ENCODE measurements around the gene NAPG.
"Not testable (repeated sequence)": the region's sequence is repeated elsewhere in the genome, so short reads cannot be mapped to it uniquely, and the experiment has no call there.

Gene NAPG

GRCh38 chr18:10571537-10571936 is 45.7 kb downstream of the NAPG start:
- H3K27me3 Mint-ChIP-seq = no peaks in the 10 kb centered on the region
- DNase-seq (no peak), ATAC-seq (no peak)
- H3K4me3 Mint-ChIP-seq = no peak overlapping the region
- H3K9me3 Mint-ChIP-seq = peaks cover 3% of the 10 kb centered on the region
- no peaks in the 10 kb centered on the region for H3K4me1 Mint-ChIP-seq
- H3K27ac Mint-ChIP-seq = no peak overlapping the region
- H3K36me3 Mint-ChIP-seq (ENCODE audit: low read depth) = peaks cover 3% of the 10 kb centered on the region

GRCh38 chr18:10573261-10573660 is 47.4 kb downstream of the NAPG start:
- H3K27me3 Mint-ChIP-seq; H3K4me1 Mint-ChIP-seq; H3K9me3 Mint-ChIP-seq; ATAC-seq; DNase-seq; H3K36me3 Mint-ChIP-seq (ENCODE audit: low read depth); H3K27ac Mint-ChIP-seq; H3K4me3 Mint-ChIP-seq: not testable (repeated sequence)

- not testable (repeated sequence) for H3K27me3 Mint-ChIP-seq; DNase-seq; H3K27ac Mint-ChIP-seq; ATAC-seq; H3K9me3 Mint-ChIP-seq; H3K36me3 Mint-ChIP-seq (ENCODE audit: low read depth); H3K4me1 Mint-ChIP-seq; H3K4me3 Mint-ChIP-seq
These were observed 48.6 kb downstream of the NAPG start for GRCh38 chr18:10574412-10574811.

GRCh38 chr18:10577842-10578572 is 52.2 kb downstream of the NAPG start:
- not testable (repeated sequence) for ATAC-seq; H3K4me1 Mint-ChIP-seq; H3K27ac Mint-ChIP-seq; H3K36me3 Mint-ChIP-seq (ENCODE audit: low read depth); H3K27me3 Mint-ChIP-seq; H3K4me3 Mint-ChIP-seq; H3K9me3 Mint-ChIP-seq; DNase-seq

GRCh38 chr18:10578573-10578899 is 52.7 kb downstream of the NAPG start:
- not testable (repeated sequence) for H3K27me3 Mint-ChIP-seq; H3K36me3 Mint-ChIP-seq (ENCODE audit: low read depth); ATAC-seq; H3K27ac Mint-ChIP-seq; H3K4me1 Mint-ChIP-seq; DNase-seq; H3K4me3 Mint-ChIP-seq; H3K9me3 Mint-ChIP-seq

- Mint-ChIP-seq H3K36me3 (ENCODE audit: low read depth) (peaks cover 3% of the 10 kb centered on the region), H3K27me3 (no peaks in the 10 kb centered on the region)
These were observed 53.4 kb downstream of the NAPG start for GRCh38 chr18:10579079-10579867.

GRCh38 chr18:10580215-10580614 is 54.4 kb downstream of the NAPG start:
- Mint-ChIP-seq H3K27me3 (no peaks in the 10 kb centered on the region), H3K9me3 (no peaks in the 10 kb centered on the region), H3K4me1 (no peaks in the 10 kb centered on the region), H3K36me3 (ENCODE audit: low read depth) (peaks cover 3% of the 10 kb centered on the region), H3K27ac (no peak overlapping the region), H3K4me3 (no peak overlapping the region)
- DNase-seq (no peak), ATAC-seq (no peak)

More at GRCh38 chr18:10579079-10579867, 53.4 kb downstream of the NAPG start:
- ATAC-seq (no peak), DNase-seq (no peak)
- Mint-ChIP-seq H3K4me3 (no peak overlapping the region), H3K27ac (no peak overlapping the region), H3K4me1 (no peaks in the 10 kb centered on the region), H3K9me3 (no peaks in the 10 kb centered on the region)

- ATAC-seq (no peak), DNase-seq (no peak)
- no peaks in the 10 kb centered on the region for H3K4me1 Mint-ChIP-seq
- H3K27ac Mint-ChIP-seq = no peak overlapping the region
- no peaks in the 10 kb centered on the region for H3K9me3 Mint-ChIP-seq
- no peaks in the 10 kb centered on the region for H3K36me3 Mint-ChIP-seq (ENCODE audit: low read depth)
- no peaks in the 10 kb centered on the region for H3K27me3 Mint-ChIP-seq
- H3K4me3 Mint-ChIP-seq = no peak overlapping the region
These were observed 59.4 kb downstream of the NAPG start for GRCh38 chr18:10585260-10585659.

- Mint-ChIP-seq H3K4me1 (peaks cover 3% of the 10 kb centered on the region), H3K27ac (no peak overlapping the region), H3K9me3 (no peaks in the 10 kb centered on the region), H3K36me3 (ENCODE audit: low read depth) (no peaks in the 10 kb centered on the region), H3K4me3 (no peak overlapping the region), H3K27me3 (no peaks in the 10 kb centered on the region)
- no peak for DNase-seq
- ATAC-seq = no peak
These were observed 63.1 kb downstream of the NAPG start for GRCh38 chr18:10588975-10589374.

- no peak for ATAC-seq
- H3K4me3 Mint-ChIP-seq = no peak overlapping the region
- H3K27me3 Mint-ChIP-seq = no peaks in the 10 kb centered on the region
These were observed 64.6 kb downstream of the NAPG start for GRCh38 chr18:10590412-10590811.

GRCh38 chr18:10591896-10592295 is 66.1 kb downstream of the NAPG start:
- Mint-ChIP-seq H3K27ac (no peak overlapping the region), H3K4me1 (peaks cover 3% of the 10 kb centered on the region), H3K4me3 (no peak overlapping the region), H3K27me3 (no peaks in the 10 kb centered on the region), H3K36me3 (ENCODE audit: low read depth) (no peaks in the 10 kb centered on the region), H3K9me3 (no peaks in the 10 kb centered on the region)
- ATAC-seq (no peak), DNase-seq (no peak)

More at GRCh38 chr18:10590412-10590811, 64.6 kb downstream of the NAPG start:
- Mint-ChIP-seq H3K27ac (no peak overlapping the region), H3K9me3 (no peaks in the 10 kb centered on the region), H3K36me3 (ENCODE audit: low read depth) (no peaks in the 10 kb centered on the region), H3K4me1 (peaks cover 3% of the 10 kb centered on the region)
- no peak for DNase-seq

- H3K27me3 Mint-ChIP-seq = not testable (repeated sequence)
These were observed 67.7 kb downstream of the NAPG start for GRCh38 chr18:10593366-10594022.

GRCh38 chr18:10595917-10596316 is 70.1 kb downstream of the NAPG start:
- H3K4me3 Mint-ChIP-seq; H3K27ac Mint-ChIP-seq; ATAC-seq; DNase-seq; H3K4me1 Mint-ChIP-seq; H3K36me3 Mint-ChIP-seq (ENCODE audit: low read depth); H3K9me3 Mint-ChIP-seq; H3K27me3 Mint-ChIP-seq: not testable (repeated sequence)

More at GRCh38 chr18:10593366-10594022, 67.7 kb downstream of the NAPG start:
- ATAC-seq; H3K4me3 Mint-ChIP-seq; H3K4me1 Mint-ChIP-seq; DNase-seq; H3K9me3 Mint-ChIP-seq; H3K36me3 Mint-ChIP-seq (ENCODE audit: low read depth); H3K27ac Mint-ChIP-seq: not testable (repeated sequence)

GRCh38 chr18:10597695-10598094 is 71.9 kb downstream of the NAPG start:
- H3K36me3 Mint-ChIP-seq (ENCODE audit: low read depth); DNase-seq; ATAC-seq; H3K4me3 Mint-ChIP-seq; H3K27ac Mint-ChIP-seq; H3K4me1 Mint-ChIP-seq; H3K9me3 Mint-ChIP-seq; H3K27me3 Mint-ChIP-seq: not testable (repeated sequence)

GRCh38 chr18:10600701-10601100 is 74.9 kb downstream of the NAPG start:
- not testable (repeated sequence) for H3K27ac Mint-ChIP-seq; H3K4me3 Mint-ChIP-seq; H3K4me1 Mint-ChIP-seq; H3K27me3 Mint-ChIP-seq; H3K9me3 Mint-ChIP-seq; DNase-seq; H3K36me3 Mint-ChIP-seq (ENCODE audit: low read depth); ATAC-seq
